NCI-H146 (cell line): Measurements from ENCODE around the gene AMOT.

ENCODE experiments used
- DNase-seq: peaks from one replicate; lab custom pipeline; 2025; lab: John Stamatoyannopoulos, UW

AMOT gene

DNA sequence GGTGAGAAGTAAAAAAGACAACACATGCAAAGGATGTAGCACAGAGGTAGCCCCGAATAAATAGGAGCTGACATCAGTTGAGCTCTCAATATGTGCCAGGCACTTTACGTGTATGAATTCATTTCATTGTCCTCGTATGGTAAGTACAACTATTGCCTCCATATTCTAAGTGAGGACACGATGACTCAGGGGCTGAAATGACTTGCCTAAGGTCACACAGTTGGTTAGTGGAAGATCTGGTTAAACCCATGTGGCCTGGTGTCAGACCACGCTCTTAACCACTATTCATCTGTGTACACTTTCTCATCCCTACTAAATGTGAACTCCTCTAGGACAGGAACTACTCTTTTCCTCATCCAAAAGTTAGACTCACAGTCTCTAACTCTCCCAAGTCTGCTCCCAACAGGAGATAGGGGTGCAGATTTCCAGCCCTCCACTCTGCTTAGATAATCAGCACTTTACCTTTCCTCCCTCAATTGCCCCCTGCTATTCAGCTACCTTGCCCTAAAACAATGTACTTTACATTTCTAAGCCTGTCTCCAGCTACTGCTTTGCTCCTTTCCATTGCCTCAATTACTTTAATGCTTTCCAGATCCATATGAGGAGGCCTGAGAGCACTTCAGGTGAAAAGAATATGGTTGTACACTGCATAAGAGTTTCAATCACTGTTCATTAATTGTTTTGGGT is 102.1 kb downstream of the AMOT start:
- DNase-seq = no peak

GRCh38 chrX:112736310-112736709 is 104.3 kb downstream of the AMOT start:
- DNase-seq = no peak

DNA sequence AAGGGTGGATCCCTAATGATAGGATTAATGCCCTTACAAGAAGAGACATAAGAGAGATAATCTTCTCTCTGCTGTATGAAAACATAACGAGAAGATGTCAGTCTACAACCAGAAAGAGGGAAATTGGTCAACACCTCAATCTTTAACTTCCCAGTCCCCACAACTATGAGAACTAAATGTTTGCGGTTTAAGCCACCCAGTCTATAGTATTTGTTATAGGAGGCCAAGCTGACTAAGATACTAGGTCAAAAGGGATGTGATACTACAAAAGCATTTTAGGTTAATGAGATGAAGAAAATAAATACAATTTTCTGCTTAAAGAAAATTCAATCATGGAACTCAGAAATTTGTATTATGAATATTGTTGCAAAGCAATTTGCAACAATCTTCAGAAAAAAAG is 105.5 kb downstream of the AMOT start:
- DNase-seq = no peak

DNA sequence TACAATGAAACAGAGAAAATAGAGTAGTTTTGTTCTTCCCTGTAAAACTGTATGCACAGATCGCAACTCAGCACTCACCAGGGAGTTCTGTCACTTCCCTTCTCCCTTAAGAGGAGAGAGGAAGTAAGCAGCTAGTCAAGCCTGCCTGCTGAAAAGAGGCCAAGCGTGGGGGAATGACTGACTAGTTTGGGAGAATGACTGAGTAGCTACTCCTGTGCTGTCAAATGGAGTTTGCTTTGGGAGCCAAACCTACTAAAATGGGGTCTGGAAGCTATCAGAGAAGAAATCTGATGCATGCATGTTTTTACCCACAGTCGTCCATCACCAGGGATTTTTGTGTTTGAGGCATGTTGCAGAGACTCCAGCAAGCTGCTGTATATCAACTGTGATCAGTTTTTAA is 106.3 kb downstream of the AMOT start:
- DNase-seq = no peak

DNA sequence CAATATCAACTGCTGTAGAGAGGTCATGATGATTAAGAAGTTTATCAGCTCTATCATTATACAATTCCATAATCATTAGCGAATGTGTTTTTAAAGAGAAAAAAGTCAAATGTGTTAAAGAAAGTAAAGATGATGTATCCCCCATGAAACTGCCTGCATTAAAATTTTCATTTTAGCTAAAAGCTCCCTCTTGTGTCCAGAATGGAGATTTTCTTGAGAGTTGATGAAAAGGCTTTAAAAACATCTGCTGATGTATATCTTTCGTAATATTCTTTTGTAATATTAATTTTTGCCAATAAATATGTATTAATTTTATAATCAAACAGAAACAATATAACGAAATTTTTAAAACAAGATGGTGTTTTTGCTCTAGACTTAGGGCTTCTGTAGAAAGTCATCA is 108.8 kb downstream of the AMOT start:
- no peak for DNase-seq
